ENCODE measurements around the gene SARNP. TPM values are rescaled to one million over a fixed set of nuclear protein-coding genes. Genes with fewer than 3 reads are reported as not detected.

The SARNP gene
- total RNA-seq, 4 donors from 2014 or later = 46.5 to 66.2 (median 62.8) TPM

DNA sequence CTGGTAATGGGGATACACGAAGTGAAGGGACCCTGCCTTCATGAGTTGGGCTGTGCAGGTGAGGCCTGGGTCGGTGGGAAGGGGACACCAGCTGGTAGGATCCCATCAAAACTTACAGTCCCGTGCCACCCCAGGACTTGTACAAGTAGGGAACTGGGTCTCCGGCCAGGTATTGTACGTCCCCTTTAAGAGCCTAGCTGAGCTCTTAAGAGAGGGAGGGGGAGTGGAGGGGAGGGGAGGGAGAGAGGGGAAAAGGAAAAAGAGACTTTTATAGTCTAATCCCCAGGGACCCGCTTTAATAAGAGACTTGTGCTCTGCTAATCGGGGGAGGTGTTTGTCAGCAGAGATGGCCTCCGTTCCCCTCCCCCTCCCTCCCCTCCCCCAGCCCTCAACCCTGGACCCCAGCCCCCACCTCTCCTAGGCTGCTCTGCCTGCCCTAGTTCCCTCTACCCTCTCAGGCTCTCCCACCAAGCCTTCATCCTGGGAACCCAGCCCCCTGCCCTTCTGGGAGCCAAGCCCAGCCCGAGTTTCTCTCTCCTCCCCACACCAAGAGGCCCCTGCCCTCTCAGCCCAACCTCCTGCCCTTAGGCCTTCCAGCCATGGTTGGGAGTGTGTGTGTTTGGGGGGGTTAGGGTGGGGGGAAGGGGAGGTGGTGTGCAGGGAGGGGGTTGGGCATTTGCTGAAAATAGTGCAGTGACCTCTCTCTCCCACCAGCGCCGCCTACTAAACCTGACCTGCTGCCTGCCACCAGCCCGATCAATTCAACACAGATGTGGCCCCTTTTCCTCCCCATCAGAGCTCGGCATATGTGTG lies 72.0 kb downstream of the SARNP start:
- TF ChIP-seq, protein P1, sequence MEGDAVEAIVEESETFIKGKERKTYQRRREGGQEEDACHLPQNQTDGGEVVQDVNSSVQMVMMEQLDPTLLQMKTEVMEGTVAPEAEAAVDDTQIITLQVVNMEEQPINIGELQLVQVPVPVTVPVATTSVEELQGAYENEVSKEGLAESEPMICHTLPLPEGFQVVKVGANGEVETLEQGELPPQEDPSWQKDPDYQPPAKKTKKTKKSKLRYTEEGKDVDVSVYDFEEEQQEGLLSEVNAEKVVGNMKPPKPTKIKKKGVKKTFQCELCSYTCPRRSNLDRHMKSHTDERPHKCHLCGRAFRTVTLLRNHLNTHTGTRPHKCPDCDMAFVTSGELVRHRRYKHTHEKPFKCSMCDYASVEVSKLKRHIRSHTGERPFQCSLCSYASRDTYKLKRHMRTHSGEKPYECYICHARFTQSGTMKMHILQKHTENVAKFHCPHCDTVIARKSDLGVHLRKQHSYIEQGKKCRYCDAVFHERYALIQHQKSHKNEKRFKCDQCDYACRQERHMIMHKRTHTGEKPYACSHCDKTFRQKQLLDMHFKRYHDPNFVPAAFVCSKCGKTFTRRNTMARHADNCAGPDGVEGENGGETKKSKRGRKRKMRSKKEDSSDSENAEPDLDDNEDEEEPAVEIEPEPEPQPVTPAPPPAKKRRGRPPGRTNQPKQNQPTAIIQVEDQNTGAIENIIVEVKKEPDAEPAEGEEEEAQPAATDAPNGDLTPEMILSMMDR (IDR thresholded peaks at IDR 0.05 in 4 of 5, conservative IDR thresholded peaks at IDR 0.05 in 1 of 5) = no peak
- no peak for TF ChIP-seq POLR2A (IDR thresholded peaks at IDR 0.05)
- no peaks in the 10 kb centered on the region for H3K9me3 ChIP-seq
- intact Hi-C loops (cut with DNase I; ENCODE audit: low total_unique reads) (no loop called here), in situ Hi-C loops (cut with MboI; ENCODE audit: low sequenced_read_pairs in 4 of 4) (no loop called here)
- H3K36me3 ChIP-seq = no peaks in the 10 kb centered on the region
- peaks cover 7 to 15% of the 10 kb centered on the region in 2 donors for H3K4me1 ChIP-seq
- ATAC-seq (no peak), DNase-seq (no peak)
- H3K27ac ChIP-seq = peak overlapping the region in 3 of 4 donors; percentile 4 to 38 (median 34)
- peak overlapping the region in 1 of 4 donors; percentile 13 for H3K4me3 ChIP-seq
- H3K27me3 ChIP-seq = peaks cover 0 to 4% (median 0%) of the 10 kb centered on the region in 3 donors

DNA sequence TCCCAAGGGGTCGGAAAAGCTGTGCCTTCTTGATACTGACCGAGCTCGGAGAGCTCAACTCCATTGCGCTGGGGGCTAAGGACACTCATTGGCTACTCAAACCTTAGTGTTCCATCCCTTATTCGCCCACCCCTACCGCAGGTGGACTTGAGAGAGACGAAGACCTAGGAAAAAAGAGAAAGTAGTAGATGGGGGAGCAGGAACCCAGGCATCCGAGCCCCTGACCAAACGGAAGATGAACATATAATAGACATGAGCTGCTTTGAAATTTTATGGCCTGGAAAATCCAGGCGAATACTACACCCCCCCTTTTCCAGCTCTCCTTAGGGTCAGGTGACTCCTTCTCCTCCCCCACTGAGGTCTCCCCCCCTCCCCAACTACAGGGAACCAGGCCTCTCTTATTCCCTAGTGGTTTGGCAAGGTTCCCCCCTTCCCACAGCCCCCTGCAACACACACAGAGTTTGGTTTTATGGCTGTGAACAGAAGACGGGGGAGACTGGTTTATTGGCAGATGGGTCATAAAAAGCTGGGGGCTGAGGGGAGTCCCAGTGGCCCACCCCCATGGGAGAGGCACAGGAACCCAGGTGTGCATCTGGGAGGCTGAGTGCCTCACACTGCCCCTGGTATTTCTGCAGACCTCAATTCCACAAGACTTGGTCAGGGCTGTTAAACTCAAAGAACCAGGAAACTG lies 73.0 kb downstream of the SARNP start:
- Histone ChIP-seq H3K36me3 (no peaks in the 10 kb centered on the region), H3K4me3 (peak overlapping the region; percentile 54 to 79 (median 60)), H3K4me1 (peaks cover 7 to 15% of the 10 kb centered on the region in 2 donors), H3K9me3 (no peaks in the 10 kb centered on the region), H3K27me3 (peaks cover 0 to 4% (median 0%) of the 10 kb centered on the region in 3 donors), H3K27ac (no peak overlapping the region)
- no peak for DNase-seq
- no peak for TF ChIP-seq POLR2A (IDR thresholded peaks at IDR 0.05)
- TF ChIP-seq, protein P1 (IDR thresholded peaks at IDR 0.05 in 4 of 5, conservative IDR thresholded peaks at IDR 0.05 in 1 of 5) = no peak
- no peak for ATAC-seq
- intact Hi-C loops (cut with DNase I; ENCODE audit: low total_unique reads) (no loop called here), in situ Hi-C loops (cut with MboI; ENCODE audit: low sequenced_read_pairs in 4 of 4) (no loop called here)

DNA sequence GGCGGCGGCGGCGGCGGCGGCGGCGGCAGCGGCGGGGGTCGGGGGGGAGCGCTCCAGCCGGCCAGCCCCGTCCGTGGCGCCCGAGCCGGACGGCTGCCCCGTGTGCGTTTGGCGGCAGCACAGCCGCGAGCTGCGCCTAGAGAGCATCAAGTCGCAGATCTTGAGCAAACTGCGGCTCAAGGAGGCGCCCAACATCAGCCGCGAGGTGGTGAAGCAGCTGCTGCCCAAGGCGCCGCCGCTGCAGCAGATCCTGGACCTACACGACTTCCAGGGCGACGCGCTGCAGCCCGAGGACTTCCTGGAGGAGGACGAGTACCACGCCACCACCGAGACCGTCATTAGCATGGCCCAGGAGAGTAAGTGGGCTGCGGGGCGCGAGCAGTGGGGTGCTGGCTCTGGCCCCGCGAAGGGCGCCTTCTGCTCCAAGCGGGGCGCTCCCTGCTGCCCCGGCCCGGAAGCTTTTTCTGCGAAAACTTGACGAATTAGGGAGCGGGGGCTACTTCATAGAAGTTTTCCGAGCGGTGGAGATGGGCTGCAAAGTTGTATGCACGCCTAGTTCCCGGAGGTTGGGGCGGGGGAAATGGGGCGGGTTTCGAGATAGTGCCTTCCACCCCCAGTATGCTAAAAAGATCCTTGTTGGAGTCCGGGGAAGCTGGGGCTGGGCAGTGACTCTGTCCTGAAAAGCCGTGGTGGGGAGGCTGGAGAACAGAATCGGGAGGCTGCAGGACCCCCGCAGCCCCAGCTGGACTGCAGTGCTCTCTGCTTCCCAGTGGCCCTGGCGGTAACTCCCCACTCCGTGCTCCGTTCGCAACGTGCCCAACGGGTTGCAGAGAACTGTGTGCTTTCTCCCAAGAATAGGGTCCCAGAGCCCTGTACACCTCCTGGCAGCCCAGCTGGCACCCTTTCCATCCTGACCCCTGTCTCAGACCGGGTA lies 73.9 kb downstream of the SARNP start:
- H3K9me3 ChIP-seq = no peaks in the 10 kb centered on the region
- in situ Hi-C loops (cut with MboI; ENCODE audit: low sequenced_read_pairs in 4 of 4) (no loop called here), intact Hi-C loops (cut with DNase I; ENCODE audit: low total_unique reads) (no loop called here)
- TF ChIP-seq POLR2A (IDR thresholded peaks at IDR 0.05) = no peak
- TF ChIP-seq, protein P1 (IDR thresholded peaks at IDR 0.05 in 4 of 5, conservative IDR thresholded peaks at IDR 0.05 in 1 of 5) = peak in 1 of 5 experiments; percentile 7
- peaks cover 7 to 15% of the 10 kb centered on the region in 2 donors for H3K4me1 ChIP-seq
- H3K36me3 ChIP-seq = no peaks in the 10 kb centered on the region
- DNase-seq (no peak), ATAC-seq (peak; percentile 59 to 62)
- H3K27ac ChIP-seq = peak overlapping the region in 2 of 4 donors; percentile 1 to 18
- peak overlapping the region; percentile 54 to 79 (median 60) for H3K4me3 ChIP-seq
- H3K27me3 ChIP-seq = peaks cover 0 to 4% (median 0%) of the 10 kb centered on the region in 3 donors

DNA sequence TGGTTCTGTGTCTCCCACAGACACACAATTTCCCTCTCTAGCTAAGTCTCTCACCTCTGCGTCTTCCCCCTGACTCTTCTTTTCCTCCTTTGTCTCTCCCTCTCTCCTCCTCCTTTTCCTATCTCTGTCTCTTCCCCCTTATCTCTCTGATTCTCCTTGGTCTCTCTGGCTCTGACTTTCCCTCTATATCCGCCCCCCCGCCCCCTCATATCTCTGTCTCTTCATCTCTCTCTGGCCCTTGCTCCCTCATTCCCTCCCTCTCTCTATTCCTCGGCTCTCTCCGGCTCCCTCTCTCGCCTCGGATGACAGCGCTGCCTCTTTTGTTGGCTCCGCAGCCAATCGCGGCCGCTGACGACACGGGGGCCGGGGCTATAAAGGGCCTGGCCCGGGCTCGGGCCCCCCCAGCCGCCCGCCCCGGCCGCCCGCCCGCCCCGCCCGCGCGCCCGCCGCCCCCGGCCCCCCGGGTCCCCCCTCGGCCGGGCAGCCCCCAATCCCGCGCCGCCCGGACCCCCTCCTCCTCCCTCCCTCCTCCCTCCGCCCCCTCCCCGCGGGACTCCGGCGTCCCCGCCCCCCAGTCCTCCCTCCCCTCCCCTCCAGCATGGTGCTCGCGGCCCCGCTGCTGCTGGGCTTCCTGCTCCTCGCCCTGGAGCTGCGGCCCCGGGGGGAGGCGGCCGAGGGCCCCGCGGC lies 74.7 kb downstream of the SARNP start, which contains the start of gene GDF11:
GDF11 (plus strand) TSS at position 404 of the 687 bp plus-strand sequence; CDS start at position 599, 195 bp downstream.
- peaks cover 0 to 4% (median 0%) of the 10 kb centered on the region in 3 donors for H3K27me3 ChIP-seq
- peak; percentile 32 to 64 for TF ChIP-seq POLR2A (IDR thresholded peaks at IDR 0.05)
- TF ChIP-seq, protein P1 (IDR thresholded peaks at IDR 0.05 in 4 of 5, conservative IDR thresholded peaks at IDR 0.05 in 1 of 5) = no peak

More for the DNA sequence above, 74.7 kb downstream of the SARNP start, which contains the start of gene GDF11:
- DNase-seq = peak; percentile 52 to 54
- Histone ChIP-seq H3K4me1 (peaks cover 13 to 22% of the 10 kb centered on the region in 2 donors), H3K4me3 (peak within 1 kb of the TSS; percentile 54 to 79 (median 60)), H3K9me3 (no peaks in the 10 kb centered on the region), H3K27ac (peak within 1 kb of the TSS in 3 of 4 donors; percentile 1 to 25 (median 18)), H3K36me3 (no peaks in the 10 kb centered on the region)
- peak; percentile 28 to 39 for ATAC-seq
- intact Hi-C loops (cut with DNase I; ENCODE audit: low total_unique reads) (no loop called here), in situ Hi-C loops (cut with MboI; ENCODE audit: low sequenced_read_pairs in 4 of 4) (no loop called here)

Measured in gastrocnemius medialis (tissue), 4 donors.